GM12865 (cell line): ENCODE data around the gene RAB6B.

Experiments
- DNase-seq: peaks from one replicate; pipeline ENCODE4 v3.0.0; 2010; ENCODE audit warnings: low read depth
- H3K4me3 ChIP-seq: 2 replicates; pipeline ENCODE4 v1.5.1; 2011; ENCODE audit warnings: mild to moderate bottlenecking, low read depth, low read length, control low read depth
- CTCF ChIP-seq: IDR thresholded peaks from 2 replicates; pipeline ENCODE4 v1.5.1; 2011; ENCODE audit warnings: low read length, control low read depth, low read depth, inconsistent platforms; ENCODE audit not compliant: insufficient read depth; ENCODE audit errors: missing control alignments

Gene RAB6B

GRCh38 chr3:133855772-133856171 lies 39.9 kb downstream of the RAB6B start:
- no peak overlapping the region for H3K4me3 ChIP-seq
- no peak for TF ChIP-seq CTCF
- no peak for DNase-seq

DNA sequence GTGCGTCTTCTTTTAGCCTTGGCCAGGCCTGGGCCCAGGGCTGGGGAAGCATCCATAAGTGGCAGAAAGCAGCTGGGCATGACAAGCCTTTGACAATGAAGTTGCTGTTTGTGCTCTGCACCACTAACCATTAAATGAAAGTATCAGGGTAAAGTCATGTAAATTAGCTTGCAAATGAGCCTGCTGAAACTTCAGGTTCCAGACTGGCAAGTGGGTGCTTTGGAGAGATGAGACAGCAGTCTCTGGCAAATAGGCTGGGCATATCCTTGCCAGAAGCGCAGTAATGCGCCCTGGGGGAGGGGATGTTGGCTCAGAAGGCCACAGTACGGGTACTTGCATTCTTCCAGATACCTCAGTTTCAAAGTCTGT lies 40.7 kb downstream of the RAB6B start:
- no peak for TF ChIP-seq CTCF
- DNase-seq: peak; percentile 26
- H3K4me3 ChIP-seq: no peak overlapping the region

- no peak for DNase-seq
- no peak for TF ChIP-seq CTCF
- no peak overlapping the region for H3K4me3 ChIP-seq
Observed at GRCh38 chr3:133854264-133855001, 41.2 kb downstream of the RAB6B start.

- H3K4me3 ChIP-seq: no peak overlapping the region
- TF ChIP-seq CTCF: no peak
- no peak for DNase-seq
Observed at GRCh38 chr3:133853925-133854227, 41.8 kb downstream of the RAB6B start.

- no peak for TF ChIP-seq CTCF
- peak; percentile 21 for DNase-seq
- no peak overlapping the region for H3K4me3 ChIP-seq
Observed at GRCh38 chr3:133853063-133853924, 42.4 kb downstream of the RAB6B start.

- no peak for TF ChIP-seq CTCF
- H3K4me3 ChIP-seq: no peak overlapping the region
- no peak for DNase-seq
Observed at GRCh38 chr3:133851931-133852330, 43.8 kb downstream of the RAB6B start.

DNA sequence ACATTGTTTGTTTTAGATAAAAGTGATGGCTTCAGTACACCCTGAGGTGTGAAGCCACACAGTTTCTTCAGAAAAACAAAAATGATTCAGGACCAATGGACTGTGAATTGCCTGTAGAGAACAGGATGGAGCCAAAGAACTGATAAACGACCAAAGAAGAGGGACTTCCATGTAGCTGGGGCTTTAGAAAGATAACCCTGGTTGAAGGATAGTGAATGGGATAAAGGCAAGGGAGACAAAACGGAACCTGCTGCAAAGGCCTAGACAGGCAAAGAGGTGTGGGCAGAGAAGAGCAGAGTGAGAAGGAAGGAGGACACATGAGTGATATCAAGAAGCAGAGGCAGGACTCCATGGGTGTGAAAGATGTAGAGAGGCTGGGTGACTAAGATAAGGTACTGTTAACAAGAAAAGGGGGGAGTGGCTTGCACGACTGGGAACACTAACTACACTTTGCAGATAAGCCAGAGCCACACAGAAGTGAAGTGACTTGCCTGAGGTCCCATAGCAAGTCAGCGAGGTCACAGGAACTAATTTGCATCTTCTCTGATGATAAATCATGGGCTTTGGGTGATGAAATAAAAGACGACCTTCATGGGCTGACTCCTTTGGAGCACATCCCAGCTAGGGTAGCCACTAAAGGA lies 44.3 kb downstream of the RAB6B start:
- H3K4me3 ChIP-seq: no peak overlapping the region
- no peak for TF ChIP-seq CTCF
- DNase-seq: peak; percentile 61
